DMS79 (cell line): ENCODE results near the gene ERO1B.

Source experiments
- DNase-seq: peaks from one replicate; lab custom pipeline; 2025; lab: John Stamatoyannopoulos, UW

ERO1B gene

DNA sequence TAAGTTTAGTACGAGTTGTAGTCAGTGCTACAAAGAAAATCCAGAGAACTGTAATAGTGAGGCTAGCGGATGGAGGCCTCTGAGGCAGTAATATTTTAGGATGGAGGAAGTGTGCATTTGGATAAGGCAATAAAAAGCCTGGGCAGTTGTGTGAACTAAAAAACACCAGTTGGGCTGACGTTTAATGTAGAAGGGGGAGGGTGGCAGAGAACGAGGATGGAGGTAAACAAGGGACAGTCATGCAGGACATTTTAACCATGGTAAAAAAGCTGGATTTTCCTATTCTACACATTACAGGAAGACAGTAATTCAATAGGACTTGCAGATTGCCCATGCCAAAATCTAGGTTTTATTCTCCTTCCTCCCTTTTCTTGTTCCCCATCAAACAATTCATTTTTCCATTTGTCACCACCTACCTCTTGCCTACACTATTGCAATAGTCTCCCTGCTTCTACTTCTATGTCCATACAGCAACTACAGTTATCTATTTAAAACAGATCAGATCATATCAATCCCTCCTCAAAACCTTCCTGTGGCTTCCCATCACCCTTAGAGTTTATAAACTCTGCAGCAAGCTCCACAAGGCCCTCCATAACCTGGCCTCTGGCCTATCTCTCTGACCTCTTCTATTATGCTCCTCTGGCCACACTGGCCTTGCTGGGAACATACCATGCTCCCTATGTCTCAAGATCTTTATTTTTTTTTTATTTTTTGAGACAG lies 27.7 kb downstream of the ERO1B start:
- DNase-seq: no peak

GRCh38 chr1:236253119-236253518 lies 28.6 kb downstream of the ERO1B start:
- DNase-seq: no peak

GRCh38 chr1:236251587-236251986 lies 30.2 kb downstream of the ERO1B start:
- DNase-seq: no peak

DNA sequence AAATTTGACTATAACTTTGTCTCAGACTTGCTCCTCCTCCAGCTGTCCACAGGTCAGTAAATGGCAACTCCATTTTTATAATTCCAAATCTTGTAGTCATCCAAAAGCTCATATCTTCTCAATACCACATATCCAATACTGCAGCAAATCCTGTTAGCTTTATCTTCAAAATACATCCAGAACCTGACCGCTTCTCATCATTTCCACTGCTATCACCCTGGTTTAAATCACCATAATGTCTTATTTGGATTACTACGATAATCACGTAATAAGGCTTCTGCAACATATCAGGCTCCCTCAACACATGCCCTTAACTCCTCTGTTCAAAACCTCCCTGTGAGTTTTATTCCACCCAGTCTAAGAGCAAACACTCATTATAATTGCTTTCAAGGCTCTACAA lies 34.5 kb downstream of the ERO1B start:
- no peak for DNase-seq

- no peak for DNase-seq
Measured at GRCh38 chr1:236242568-236242967, 39.2 kb downstream of the ERO1B start.

DNA sequence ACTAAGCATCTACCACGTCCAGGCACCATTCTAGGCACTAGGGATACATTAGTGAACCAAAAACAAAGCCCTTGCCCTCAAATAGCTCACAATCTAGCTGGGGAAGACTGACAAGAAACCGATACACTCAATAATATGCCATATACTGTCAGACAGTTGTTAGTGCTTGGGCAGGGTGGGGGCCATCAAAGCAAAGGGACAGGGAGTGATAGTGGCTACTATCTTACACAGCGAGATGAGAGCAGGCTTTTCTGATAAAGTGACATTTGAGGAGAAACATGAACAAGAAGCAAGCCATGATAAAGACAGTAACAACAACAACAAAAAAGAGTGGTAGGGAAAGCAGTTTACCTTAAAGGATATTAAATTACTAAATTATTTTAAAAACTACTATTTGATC lies 41.1 kb downstream of the ERO1B start:
- DNase-seq: no peak

DNA sequence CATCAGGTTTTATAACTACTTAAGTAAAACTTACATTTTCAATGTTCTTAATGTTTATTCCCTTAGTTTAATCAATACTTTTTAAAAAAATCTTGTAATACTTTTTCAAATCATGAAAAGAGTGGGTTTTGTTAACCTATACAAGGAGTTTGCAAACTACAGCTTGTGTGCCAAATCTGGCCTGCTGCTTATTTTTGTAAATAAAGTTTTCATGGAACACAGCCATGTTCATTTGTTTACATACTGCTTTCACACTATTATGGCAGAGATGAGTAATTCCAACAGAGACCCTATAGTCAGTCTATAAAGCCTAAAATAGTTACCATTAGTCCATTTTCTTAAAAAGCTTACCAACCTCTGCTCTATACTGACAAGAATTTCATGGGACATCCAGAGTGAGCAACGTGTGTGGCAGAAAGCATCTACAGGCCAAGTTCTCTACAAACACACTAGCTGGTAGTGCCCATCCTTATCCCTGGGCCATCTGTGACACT lies 42.6 kb downstream of the ERO1B start:
- DNase-seq: no peak

DNA sequence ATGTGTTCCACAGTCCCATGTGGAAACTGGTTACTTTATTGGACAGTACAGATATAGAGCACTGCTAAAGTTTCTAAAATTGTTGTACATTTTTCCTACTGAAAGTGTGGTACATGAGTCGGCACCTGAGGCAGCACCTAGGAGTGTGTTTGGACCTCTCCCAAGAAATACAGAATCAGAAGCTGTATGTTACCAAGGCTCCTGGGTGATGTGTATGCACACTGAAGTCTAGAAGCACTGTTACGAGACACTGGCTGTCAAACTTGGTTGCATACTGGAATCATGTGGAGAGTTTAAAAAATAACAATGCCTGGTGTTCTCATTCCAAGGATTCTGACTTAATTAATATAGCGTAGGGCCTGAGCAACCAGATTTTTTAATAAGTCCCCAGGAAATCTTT lies 46.6 kb downstream of the ERO1B start:
- no peak for DNase-seq

- DNase-seq: no peak
Measured at GRCh38 chr1:236228411-236228810, 53.3 kb downstream of the ERO1B start.

GRCh38 chr1:236222632-236223031 lies 59.1 kb downstream of the ERO1B start:
- no peak for DNase-seq

DNA sequence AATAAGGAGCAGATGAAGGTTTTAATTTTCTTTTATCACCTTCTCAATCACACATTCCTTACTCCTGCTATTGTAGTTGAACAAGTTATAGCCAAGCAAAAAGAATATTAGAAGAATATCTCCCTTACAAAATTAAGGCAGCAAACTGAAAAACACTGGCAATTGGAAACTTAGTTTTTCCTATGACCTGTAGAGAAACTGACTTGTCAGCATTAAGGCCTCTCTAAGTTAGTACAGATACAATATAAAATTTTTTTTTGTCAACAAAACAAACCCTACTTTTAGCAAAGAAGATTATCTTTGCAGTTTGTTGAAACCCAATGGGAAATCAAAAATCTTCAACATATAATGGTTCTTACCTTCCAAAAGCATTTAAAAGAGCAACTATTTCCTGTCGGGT lies 61.3 kb downstream of the ERO1B start:
- DNase-seq: no peak

DNA sequence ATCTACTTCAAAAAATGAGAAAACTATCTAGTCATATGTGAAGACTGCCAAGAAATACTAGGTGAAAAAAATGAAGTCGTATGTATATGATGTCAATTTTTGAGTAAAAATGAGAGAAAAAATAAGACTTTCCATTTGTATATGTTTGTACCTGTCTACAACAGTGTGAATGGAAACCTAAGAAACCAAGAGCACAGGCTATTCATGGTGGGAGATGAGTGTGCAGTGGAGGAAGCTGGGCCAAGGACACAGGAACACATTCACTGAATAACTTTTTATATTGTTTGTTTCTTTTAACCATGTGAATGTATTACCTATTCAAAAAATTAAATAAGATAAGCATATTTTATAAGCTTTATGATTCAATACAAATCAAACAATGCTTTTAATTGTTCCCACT lies 67.0 kb downstream of the ERO1B start:
- DNase-seq: no peak

GRCh38 chr1:236213534-236213933 lies 68.2 kb downstream of the ERO1B start:
- DNase-seq: no peak

- no peak for DNase-seq
Measured at GRCh38 chr1:236211815-236212214, 69.9 kb downstream of the ERO1B start.

DNA sequence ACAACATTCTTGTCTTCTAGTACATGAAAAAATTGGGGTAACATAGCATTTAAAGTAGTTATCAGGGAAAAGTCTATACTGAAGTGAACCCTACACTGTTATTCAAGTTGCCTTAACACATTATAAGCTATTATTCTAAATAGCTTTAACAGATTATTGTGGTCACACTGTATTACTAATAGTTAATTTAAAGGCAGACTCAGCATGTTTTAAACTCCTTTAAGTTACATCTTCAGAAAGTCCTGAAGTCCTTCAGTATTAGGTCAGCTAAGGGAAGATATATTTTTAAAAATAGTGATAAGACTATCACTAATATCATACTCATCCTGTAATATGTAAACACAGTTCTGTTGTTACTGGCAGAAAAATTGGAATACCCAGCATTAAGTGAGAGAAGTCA lies 72.0 kb downstream of the ERO1B start:
- DNase-seq: no peak

DNA sequence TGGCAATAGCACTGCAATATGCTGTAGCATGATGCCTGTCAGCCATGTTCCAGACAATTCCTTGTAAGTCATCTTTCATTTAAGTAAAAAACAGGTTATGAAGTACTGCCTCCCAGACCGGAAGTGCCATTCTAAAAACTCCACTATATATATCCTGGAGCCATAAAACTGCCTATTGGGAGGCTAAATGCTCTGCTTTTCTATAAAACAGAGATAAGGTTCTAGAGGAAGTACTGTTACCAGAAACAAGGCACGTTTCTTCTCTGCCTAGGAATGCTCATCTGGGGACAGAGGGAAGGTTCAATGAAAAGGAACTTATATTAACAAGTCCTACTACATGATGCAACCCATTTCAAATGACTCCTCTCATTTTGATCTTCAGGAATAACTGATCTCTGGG lies 72.6 kb downstream of the ERO1B start:
- no peak for DNase-seq

DNA sequence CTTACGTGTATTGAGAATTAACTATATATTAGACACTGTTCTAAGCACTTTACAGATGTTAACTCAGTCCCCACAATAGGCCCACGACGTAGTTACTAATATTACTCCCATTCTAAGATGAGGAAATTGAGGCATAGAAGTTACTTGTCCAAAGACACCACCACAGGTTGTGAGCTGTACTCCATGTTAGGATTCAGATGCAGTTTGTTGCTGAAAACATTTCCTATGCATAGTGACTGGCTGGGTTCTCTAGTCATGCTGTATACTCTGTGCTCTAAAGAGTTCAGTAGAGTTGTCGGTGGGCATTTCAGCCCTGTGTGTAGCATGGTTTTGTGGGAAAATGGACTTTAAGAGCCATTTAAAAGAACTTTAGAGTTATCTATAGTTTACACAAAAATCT lies 74.2 kb downstream of the ERO1B start:
- DNase-seq: no peak

DNA sequence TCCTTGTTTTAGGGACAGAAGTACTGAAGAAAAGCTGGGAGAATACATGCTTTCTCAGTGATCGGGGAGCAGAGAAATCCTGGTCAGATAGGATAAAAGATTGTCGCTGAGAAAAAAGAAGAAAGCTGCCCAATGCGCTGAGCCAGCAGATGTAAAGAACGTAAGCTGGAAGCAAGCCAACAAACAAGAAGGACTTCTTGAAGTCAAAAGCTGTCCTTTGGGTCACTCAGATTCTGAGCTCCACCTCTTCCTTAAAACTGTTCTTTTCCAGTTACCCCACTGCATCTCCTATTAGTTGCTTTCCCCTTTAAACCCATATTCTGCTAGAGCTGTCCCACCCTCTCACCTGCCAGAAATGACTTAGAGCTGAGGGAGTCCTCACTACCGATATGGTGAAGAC lies 74.6 kb downstream of the ERO1B start:
- no peak for DNase-seq

DNA sequence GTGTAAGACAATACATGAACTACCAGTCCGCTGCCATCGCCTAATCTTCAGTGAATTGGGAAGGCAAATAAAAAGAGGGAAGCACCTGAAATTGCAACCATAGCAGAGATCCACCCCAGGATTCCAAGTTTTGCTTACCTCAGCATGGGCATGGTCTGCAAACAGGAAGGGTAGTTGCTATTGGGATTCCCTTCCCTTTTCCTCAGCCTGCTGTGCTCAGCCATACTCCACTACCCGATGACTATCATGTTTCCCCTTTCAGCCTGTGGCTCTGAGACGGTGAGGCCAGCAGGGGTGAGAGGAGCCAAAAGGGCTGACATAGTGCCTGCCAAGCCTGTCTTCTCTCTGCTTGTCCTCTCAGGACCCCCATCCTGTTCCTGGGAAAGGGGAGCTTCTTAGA lies 75.2 kb downstream of the ERO1B start:
- DNase-seq: no peak

GRCh38 chr1:236204656-236205055 lies 77.1 kb downstream of the ERO1B start:
- DNase-seq: no peak

DNA sequence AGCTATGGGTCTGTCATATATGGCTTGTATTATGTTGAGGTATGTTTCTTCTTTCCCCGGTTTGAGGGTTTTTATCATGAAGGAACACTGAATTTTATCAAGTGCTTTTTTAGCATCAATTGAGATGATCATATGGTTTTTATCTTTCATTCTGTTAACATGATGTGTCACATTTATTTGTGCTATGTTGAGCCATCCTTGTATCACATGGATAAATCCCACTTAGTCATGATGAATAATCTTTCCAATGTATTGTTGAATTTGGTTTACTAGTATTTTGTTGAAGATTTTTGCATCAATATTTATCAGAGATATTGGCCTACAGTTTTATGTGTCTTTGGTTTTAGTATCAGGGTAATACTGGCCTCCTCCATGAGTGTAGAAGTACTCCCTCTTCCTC lies 77.7 kb downstream of the ERO1B start:
- no peak for DNase-seq

DNA sequence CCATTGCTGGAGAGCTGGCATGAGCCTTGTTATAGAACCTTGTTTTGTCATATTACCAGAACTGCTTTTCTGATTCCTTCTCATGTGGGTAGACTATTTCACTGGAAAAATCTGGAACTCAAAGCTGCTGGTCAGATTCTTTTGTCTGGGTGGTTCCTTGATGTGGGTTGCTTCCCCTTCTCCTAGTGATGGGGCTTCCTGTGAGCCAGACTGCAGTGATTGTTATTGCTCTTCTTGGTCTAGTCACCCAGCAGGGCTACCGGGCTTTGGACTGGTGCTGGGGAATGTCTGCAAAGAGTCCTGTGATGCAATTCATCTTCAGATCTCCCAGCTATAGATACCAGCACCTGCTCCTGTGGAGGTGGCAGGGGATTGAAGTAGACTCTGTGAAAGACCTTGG lies 80.0 kb downstream of the ERO1B start:
- DNase-seq: no peak

DNA sequence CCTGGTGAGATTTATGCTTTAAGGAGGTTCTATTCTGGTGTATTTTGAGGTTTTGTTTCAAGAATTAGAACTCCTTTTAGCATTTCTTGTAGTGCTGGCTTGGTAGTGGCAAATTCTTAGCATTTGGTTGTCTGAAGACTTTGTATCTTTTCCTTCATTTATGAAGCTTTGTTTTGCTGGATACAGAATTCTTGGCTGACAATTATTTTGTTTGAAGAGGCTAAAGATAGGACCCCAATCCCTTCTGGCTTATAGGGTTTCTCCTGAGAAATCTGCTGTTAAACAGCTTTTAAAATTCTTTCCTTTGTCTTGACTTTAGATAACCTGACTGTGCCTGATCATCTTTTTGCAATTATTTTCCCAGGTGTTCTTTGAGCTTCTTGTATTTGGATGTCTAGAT lies 80.8 kb downstream of the ERO1B start:
- no peak for DNase-seq

DNA sequence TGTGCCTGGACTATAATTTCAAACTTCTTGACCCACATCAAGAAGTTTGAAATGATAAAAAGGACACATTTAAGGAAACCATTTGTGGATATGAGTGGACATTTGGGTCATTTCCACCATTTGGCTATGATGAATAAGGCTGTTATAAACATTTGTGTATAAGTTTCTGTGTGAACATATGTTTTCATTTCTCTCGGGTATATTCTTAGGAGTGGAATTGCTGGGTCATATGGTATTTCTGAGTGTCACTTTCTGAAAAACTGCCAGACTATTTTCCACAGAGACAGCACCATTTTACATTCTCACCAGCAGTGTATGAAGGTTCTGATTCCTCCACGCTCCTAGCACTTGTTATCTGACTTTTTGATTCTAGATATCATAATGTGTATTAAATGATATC lies 88.6 kb downstream of the ERO1B start:
- no peak for DNase-seq
